ENCODE data around the gene FBXL17. TPM values are rescaled to one million over a fixed set of nuclear protein-coding genes. Genes with fewer than 3 reads are reported as not detected.

FBXL17 gene
- total RNA-seq, 1 donor from 2014 or later = 29.1 TPM

GRCh38 chr5:108251350-108251749, 130.5 kb downstream of the FBXL17 start:
- DNase-seq (ENCODE audit: low read depth) = no peak

- no peak for DNase-seq (ENCODE audit: low read depth)
Measured at GRCh38 chr5:108249785-108250426, 132.0 kb downstream of the FBXL17 start.

GRCh38 chr5:108249095-108249784, 132.7 kb downstream of the FBXL17 start:
- DNase-seq (ENCODE audit: low read depth) = no peak

- DNase-seq (ENCODE audit: low read depth) = no peak
Measured at GRCh38 chr5:108238936-108239887, 142.7 kb downstream of the FBXL17 start.

- no peak for DNase-seq (ENCODE audit: low read depth)
Measured at GRCh38 chr5:108238461-108238860, 143.4 kb downstream of the FBXL17 start.

GRCh38 chr5:108233617-108234155, 148.2 kb downstream of the FBXL17 start:
- DNase-seq (ENCODE audit: low read depth) = no peak

GRCh38 chr5:108232805-108233204, 149.1 kb downstream of the FBXL17 start:
- no peak for DNase-seq (ENCODE audit: low read depth)

GRCh38 chr5:108222011-108222410, 159.9 kb downstream of the FBXL17 start:
- no peak for DNase-seq (ENCODE audit: low read depth)

GRCh38 chr5:108220834-108221233, 161.1 kb downstream of the FBXL17 start:
- no peak for DNase-seq (ENCODE audit: low read depth)

- peak; percentile 63 for DNase-seq (ENCODE audit: low read depth)
Measured at GRCh38 chr5:108216890-108217289, 165.0 kb downstream of the FBXL17 start.

GRCh38 chr5:108214857-108215256, 167.0 kb downstream of the FBXL17 start:
- no peak for DNase-seq (ENCODE audit: low read depth)

- DNase-seq (ENCODE audit: low read depth) = no peak
Measured at GRCh38 chr5:108212775-108213346, 169.0 kb downstream of the FBXL17 start.

GRCh38 chr5:108206707-108207106, 175.2 kb downstream of the FBXL17 start:
- DNase-seq (ENCODE audit: low read depth) = no peak

- no peak for DNase-seq (ENCODE audit: low read depth)
Measured at GRCh38 chr5:108201721-108202120, 180.2 kb downstream of the FBXL17 start.

- DNase-seq (ENCODE audit: low read depth) = no peak
Measured at GRCh38 chr5:108196276-108196675, 185.6 kb downstream of the FBXL17 start.

- DNase-seq (ENCODE audit: low read depth) = peak; percentile 65
Measured at GRCh38 chr5:108193021-108193795, 188.7 kb downstream of the FBXL17 start.

GRCh38 chr5:108184940-108185339, 197.0 kb downstream of the FBXL17 start:
- no peak for DNase-seq (ENCODE audit: low read depth)

GRCh38 chr5:108181975-108182374, 199.9 kb downstream of the FBXL17 start:
- DNase-seq (ENCODE audit: low read depth) = no peak

GRCh38 chr5:108174286-108174685, 207.6 kb downstream of the FBXL17 start:
- DNase-seq (ENCODE audit: low read depth) = no peak

- no peak for DNase-seq (ENCODE audit: low read depth)
Measured at GRCh38 chr5:108171759-108172158, 210.1 kb downstream of the FBXL17 start.
